GM21723 (cell line): ENCODE measurements around the gene AVPR2.

Experiments used
- ATAC-seq: cut with Tn5 transposase; IDR thresholded peaks from one replicate; pipeline ENCODE4 v1.9.1; 2021; ENCODE audit warnings: mild to moderate bottlenecking, moderate library complexity; ENCODE audit not compliant: unreplicated experiment

The AVPR2 gene

DNA sequence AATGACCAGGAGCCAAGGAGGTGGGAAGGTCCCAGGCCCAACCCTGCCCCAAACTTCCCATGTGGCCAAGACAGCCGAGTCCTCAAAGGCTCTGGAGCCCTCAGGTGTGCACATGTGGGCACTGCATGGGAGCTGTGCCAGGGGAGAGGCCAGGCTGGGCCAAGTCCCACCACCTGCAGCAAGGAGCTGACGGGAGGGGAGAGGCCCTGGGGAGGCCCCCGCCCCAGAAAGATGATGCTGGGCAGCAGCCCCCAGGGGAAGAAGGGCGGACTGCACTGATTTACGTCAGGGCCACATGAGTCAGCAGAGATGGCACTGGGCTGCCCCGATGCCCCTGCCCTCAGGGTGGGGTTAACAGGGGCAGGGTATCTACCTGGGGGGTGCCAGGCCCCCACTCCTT lies 19.9 kb upstream of the AVPR2 start:
- ATAC-seq = no peak

- ATAC-seq = no peak
Measured at GRCh38 chrX:153885208-153885787, 19.2 kb upstream of the AVPR2 start.

GRCh38 chrX:153885968-153886903 lies 18.2 kb upstream of the AVPR2 start, which contains the start of gene L1CAM:
Gene L1CAM (minus strand): TSS chrX:153886173. CDS start chrX:153875836, 10,337 bp downstream.
- ATAC-seq = no peak

GRCh38 chrX:153886915-153887314 lies 17.6 kb upstream of the AVPR2 start:
- ATAC-seq = no peak

GRCh38 chrX:153887385-153887784 lies 17.1 kb upstream of the AVPR2 start:
- ATAC-seq = no peak

DNA sequence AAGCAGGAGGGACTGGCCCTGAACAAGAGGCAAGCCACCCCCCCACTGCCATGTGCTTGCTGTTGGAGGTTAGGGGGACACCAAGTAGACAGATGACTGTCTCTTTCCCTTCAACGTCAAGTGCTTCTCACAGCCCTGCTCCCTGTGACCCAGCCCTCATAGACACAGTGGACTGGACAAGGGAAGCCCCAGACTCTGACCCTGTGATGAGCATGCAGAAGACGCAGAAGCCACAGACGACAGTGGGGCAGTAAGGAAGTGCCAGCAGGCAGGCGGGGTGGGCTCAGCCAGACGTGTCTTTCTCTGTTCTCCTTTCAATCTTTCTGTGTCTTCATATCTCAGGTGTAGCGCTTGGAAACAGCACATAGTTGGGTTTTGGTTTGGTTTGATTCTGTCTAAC lies 16.1 kb upstream of the AVPR2 start:
- ATAC-seq = no peak

DNA sequence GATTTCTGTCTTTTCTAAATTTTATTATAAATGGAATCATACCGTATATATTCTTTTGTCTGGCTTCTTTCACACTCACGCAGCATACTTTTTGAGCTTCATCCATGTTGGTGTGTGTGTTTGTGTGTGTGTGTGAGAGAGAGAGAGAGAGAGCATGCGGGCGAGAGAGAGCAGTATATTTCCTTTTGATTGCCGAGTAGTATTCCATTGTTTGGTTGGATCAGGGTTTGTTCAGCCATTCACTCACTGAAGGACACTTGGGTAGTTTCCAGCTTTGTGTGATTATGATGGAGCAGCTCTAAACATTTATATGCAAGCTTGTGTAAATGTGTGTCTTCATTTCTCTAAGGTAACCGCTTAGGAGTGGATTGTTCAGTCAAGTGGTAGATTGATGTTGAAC lies 15.3 kb upstream of the AVPR2 start:
- ATAC-seq = no peak

DNA sequence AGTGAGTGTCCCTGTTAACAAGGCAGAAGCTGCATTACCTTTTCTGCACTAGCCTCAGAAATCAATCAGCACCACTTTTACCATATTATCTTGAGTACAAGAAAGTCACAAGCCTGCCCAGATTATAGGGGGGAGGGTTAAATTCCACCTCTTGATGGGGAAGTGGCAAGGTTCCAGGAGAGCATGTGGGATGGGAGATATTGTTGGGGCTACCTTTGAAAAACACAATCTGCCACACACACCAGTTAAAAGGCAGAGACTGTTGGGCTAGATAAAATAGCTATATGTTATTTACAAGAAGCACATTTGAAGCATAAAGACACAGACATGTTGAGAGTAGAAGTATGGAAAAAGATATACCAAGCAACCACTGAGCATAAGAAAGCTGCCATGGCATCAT lies 6.6 kb upstream of the AVPR2 start:
- ATAC-seq = no peak

DNA sequence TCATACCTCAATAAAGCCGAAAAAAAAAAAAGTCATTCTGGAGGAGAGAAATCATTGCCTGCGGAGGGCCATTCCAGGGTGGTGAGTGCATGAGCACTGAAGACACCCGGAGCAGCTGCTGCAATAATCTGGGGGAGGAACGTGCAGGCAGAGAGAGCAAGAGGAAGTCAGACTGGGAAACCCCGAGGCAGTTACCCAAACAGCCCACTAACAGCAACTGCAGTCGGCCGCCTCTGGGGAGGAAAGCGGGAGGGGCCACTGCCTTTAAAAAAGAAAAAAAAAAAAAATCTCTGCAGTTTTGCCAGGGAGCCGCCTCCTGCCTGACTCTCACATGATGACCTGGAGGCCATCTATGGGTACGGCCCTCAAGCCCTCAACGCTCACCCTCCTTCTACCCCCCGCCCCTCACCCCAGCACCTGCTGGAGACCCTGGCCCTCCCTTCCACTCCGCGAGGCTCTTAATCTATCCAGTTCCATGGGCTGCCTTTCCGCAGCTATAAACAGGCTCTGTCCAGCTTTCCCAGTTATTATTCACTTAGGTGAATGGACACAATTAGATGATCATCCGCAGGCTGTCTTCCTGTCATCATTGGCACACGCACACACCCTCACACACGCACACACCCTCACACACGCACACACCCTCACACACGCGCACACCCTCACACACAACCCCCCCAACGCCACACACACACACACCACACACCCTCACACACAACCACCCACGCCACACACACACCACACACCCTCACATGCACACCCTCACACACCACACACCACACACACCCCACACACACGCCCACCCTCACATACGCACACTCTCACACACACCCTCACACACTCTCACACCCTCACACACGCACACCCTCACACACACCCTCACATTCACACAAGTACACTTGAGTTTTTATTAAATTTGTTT lies 3.4 kb upstream of the AVPR2 start:
- peak; percentile 86 for ATAC-seq

DNA sequence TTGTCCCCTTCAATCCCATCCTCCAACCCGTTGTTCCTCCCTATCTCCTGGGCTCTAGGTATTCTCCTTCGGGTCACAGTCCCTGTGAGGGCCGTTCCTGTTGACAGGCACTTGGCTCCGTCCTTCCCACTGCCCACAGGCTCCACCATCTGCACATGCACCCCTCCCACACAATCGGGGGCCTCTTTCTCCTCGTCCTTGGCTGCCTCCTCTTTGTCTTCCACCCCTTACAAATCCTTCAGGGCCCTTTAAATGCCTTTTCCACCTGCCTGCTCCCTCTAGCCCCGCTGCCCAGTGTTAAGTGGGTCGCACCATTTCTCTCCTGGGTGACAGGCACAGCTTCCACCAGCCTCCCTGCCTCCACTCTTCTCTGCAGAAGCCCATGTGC lies 2.7 kb upstream of the AVPR2 start:
- ATAC-seq = no peak

DNA sequence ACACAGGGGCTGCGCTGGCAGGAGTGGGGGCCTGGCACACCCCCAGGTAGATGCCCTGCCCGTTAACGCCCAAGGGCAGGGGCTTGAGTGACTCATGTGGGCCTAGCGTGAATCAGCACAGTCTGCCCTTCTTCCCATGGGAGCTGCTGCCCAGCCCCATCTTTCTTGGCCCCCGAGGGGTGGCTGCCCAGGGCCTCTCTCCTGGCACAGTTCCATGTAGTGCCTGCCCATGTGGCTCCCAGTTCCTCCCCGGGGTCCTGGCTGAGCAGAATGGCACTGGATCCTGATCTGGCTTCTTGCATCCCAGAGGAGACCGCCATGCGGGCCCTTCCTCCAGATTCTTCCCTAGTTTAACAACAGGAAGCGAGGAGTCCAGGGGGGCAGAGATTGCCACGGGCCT lies 2.1 kb upstream of the AVPR2 start:
- no peak for ATAC-seq

DNA sequence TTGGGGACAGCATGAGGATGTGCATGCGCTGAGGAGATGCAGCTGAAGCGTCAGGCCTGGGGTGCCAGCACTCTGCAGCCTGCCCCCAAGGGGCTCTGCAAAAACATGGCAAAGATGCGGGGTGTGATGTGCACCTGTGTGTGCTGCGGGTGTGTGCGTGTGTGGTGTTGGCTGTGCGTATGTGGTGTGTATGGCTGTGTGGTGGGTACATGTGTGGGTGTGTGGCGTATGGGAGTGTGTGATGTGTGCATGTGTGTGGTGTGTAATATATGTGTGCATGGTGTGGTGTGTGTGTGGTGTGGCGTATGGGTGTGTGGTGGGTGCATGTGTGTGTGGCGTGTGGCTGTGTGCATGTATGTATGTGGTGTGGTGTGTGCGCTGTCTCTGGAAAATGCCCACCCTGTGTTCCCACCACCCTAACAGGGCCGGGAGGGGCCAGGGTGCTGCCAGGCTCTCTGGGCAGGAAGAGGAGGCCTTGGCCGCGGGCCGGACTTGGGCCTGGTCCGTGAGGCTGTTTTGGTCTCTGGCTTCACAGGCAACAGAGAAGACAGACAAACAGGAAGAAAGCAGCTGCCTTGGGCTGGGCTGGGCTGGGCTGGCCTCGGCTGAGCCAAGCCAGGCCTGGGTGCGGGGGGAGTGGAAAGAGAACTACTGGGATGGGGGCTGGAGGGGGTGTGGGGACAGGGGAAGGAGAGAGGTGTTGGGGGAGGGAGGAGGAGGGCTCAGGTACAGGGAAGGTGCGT lies 1.1 kb upstream of the AVPR2 start:
- ATAC-seq = no peak

DNA sequence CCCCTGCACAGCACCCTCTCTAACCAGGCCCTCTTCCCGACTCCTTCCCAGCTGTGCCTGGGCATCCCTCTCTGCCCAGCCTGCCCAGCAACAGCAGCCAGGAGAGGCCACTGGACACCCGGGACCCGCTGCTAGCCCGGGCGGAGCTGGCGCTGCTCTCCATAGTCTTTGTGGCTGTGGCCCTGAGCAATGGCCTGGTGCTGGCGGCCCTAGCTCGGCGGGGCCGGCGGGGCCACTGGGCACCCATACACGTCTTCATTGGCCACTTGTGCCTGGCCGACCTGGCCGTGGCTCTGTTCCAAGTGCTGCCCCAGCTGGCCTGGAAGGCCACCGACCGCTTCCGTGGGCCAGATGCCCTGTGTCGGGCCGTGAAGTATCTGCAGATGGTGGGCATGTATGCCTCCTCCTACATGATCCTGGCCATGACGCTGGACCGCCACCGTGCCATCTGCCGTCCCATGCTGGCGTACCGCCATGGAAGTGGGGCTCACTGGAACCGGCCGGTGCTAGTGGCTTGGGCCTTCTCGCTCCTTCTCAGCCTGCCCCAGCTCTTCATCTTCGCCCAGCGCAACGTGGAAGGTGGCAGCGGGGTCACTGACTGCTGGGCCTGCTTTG lies 1.1 kb downstream of the AVPR2 start:
- ATAC-seq = no peak

DNA sequence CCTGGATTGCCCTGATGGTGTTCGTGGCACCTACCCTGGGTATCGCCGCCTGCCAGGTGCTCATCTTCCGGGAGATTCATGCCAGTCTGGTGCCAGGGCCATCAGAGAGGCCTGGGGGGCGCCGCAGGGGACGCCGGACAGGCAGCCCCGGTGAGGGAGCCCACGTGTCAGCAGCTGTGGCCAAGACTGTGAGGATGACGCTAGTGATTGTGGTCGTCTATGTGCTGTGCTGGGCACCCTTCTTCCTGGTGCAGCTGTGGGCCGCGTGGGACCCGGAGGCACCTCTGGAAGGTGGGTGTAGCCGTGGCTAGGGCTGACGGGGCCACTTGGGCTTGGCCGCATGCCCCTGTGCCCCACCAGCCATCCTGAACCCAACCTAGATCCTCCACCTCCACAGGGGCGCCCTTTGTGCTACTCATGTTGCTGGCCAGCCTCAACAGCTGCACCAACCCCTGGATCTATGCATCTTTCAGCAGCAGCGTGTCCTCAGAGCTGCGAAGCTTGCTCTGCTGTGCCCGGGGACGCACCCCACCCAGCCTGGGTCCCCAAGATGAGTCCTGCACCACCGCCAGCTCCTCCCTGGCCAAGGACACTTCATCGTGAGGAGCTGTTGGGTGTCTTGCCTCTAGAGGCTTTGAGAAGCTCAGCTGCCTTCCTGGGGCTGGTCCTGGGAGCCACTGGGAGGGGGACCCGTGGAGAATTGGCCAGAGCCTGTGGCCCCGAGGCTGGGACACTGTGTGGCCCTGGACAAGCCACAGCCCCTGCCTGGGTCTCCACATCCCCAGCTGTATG lies 1.8 kb downstream of the AVPR2 start:
- no peak for ATAC-seq

- no peak for ATAC-seq
Measured at GRCh38 chrX:153907456-153907855, 3.0 kb downstream of the AVPR2 start.

DNA sequence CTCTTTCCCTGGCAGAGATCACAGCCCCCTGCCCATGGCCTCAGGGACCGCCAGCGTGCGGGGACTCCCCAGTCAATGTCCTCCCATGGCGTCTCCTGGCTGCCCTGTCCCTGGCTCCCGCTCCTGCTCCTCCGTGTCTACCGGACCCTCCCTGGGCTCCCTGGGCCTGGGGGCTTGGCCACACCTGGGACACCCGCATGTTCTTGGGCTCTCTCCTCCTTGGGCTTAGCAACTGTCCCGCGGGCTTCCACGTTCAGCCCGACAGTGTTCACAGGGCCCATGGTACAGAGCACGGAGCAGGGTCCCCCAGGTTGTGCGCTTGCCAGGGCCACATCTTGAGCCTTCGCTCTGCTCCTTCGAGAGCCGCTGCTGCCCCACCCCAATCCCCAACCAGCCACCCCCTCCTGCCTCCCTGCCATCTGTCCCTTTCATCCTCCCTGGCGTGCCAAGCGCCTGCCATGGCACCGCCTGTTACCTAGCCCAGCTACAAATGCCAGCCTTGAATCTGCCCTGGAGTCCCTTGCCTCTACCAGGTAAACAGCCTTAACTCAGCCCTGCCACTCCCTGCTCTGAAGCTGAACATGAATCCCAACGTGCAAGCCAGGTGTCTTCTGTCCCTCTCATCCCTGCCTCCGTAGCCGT lies 3.9 kb downstream of the AVPR2 start:
- no peak for ATAC-seq

- ATAC-seq = no peak
Measured at GRCh38 chrX:153909024-153909979, 4.8 kb downstream of the AVPR2 start.

- no peak for ATAC-seq
Measured at GRCh38 chrX:153909980-153910360, 5.5 kb downstream of the AVPR2 start.
